Measurements from ENCODE around the gene ST6GALNAC1. TPM values are rescaled to one million over a fixed set of nuclear protein-coding genes. Genes with fewer than 3 reads are reported as not detected.

ST6GALNAC1 gene
- total RNA-seq, 1 donor from 2014 or later = 1.3 TPM

- no peak for TF ChIP-seq CTCF (IDR thresholded peaks at IDR 0.05; ENCODE audit: unreplicated experiment)
- H3K9me3 Mint-ChIP-seq = peaks cover 3% of the 10 kb centered on the region
- DNase-seq (ENCODE audit: low spot score in 2 of 2, unreplicated experiment in 2 of 2) = no peak
- H3K27ac Mint-ChIP-seq = no peak overlapping the region
- peaks cover 11% of the 10 kb centered on the region for H3K27me3 Mint-ChIP-seq (ENCODE audit: low read depth)
- peaks cover 3% of the 10 kb centered on the region for H3K4me1 Mint-ChIP-seq
- peaks cover 4% of the 10 kb centered on the region for H3K36me3 Mint-ChIP-seq
- H3K4me3 Mint-ChIP-seq = no peak overlapping the region
Observed at GRCh38 chr17:76593384-76593826, 50.2 kb downstream of the ST6GALNAC1 start.

GRCh38 chr17:76588182-76588581 is 55.4 kb downstream of the ST6GALNAC1 start:
- Mint-ChIP-seq H3K36me3 (peaks cover 4% of the 10 kb centered on the region), H3K27me3 (ENCODE audit: low read depth) (peaks cover 57% of the 10 kb centered on the region), H3K4me3 (no peak overlapping the region), H3K9me3 (peaks cover 3% of the 10 kb centered on the region), H3K27ac (no peak overlapping the region), H3K4me1 (peaks cover 12% of the 10 kb centered on the region)
- no peak for DNase-seq (ENCODE audit: low spot score in 2 of 2, unreplicated experiment in 2 of 2)
- TF ChIP-seq CTCF (IDR thresholded peaks at IDR 0.05; ENCODE audit: unreplicated experiment) = no peak

DNA sequence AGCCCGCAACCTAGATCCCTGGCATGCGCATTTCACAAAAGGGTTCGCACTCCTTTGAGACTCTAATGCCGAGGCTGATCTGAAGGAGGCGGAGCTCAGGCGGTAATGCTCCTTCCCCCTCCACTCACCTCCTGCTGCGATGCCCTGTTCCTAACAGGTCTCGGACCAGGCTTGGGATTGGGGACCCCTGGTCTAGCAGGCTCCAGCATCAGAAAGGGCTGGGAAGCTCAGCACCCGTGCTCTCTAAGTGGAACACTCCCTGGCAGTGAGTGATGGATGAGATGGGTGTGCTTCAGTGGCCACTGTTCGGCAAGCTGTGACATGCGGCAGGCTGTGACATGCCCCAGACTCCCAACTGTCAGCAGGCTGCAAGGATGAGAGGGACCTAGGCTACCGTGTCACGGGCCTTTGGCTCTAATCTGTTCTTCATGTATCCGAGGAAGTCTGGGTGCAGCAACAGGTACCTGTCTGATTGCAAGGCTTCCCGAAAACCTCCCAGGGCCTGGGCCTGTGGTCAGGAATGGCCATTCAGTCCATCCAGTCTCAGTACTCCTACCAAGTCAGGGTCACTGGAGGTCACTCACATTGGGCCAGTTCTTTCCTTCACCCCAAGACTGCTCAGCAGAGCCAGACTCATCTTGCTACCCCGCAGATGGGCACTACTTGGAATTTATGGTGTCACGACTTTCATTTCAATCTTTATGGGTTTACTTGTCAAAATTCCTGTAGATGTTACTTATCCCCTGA is 56.6 kb downstream of the ST6GALNAC1 start:
- no peak for TF ChIP-seq CTCF (IDR thresholded peaks at IDR 0.05; ENCODE audit: unreplicated experiment)
- Mint-ChIP-seq H3K9me3 (peaks cover 3% of the 10 kb centered on the region), H3K27me3 (ENCODE audit: low read depth) (peaks cover 67% of the 10 kb centered on the region), H3K27ac (peak overlapping the region; percentile 23), H3K4me3 (peak overlapping the region; percentile 26), H3K4me1 (peaks cover 12% of the 10 kb centered on the region), H3K36me3 (peaks cover 4% of the 10 kb centered on the region)
- no peak for DNase-seq (ENCODE audit: low spot score in 2 of 2, unreplicated experiment in 2 of 2)

- Mint-ChIP-seq H3K27me3 (ENCODE audit: low read depth) (peaks cover 70% of the 10 kb centered on the region), H3K36me3 (peaks cover 4% of the 10 kb centered on the region), H3K4me1 (peaks cover 12% of the 10 kb centered on the region), H3K9me3 (peaks cover 3% of the 10 kb centered on the region), H3K4me3 (peak within 1 kb of the TSS; percentile 66), H3K27ac (no peak within 1 kb of the TSS)
- no peak for TF ChIP-seq CTCF (IDR thresholded peaks at IDR 0.05; ENCODE audit: unreplicated experiment)
- DNase-seq (ENCODE audit: low spot score in 2 of 2, unreplicated experiment in 2 of 2) = peak; percentile 31 to 54
Observed at GRCh38 chr17:76585649-76586593, 57.6 kb downstream of the ST6GALNAC1 start, which contains the start of gene ST6GALNAC2. TSS of gene ST6GALNAC2 (minus strand) at chr17:76585860. CDS start at chr17:76585808, 52 bp downstream.

DNA sequence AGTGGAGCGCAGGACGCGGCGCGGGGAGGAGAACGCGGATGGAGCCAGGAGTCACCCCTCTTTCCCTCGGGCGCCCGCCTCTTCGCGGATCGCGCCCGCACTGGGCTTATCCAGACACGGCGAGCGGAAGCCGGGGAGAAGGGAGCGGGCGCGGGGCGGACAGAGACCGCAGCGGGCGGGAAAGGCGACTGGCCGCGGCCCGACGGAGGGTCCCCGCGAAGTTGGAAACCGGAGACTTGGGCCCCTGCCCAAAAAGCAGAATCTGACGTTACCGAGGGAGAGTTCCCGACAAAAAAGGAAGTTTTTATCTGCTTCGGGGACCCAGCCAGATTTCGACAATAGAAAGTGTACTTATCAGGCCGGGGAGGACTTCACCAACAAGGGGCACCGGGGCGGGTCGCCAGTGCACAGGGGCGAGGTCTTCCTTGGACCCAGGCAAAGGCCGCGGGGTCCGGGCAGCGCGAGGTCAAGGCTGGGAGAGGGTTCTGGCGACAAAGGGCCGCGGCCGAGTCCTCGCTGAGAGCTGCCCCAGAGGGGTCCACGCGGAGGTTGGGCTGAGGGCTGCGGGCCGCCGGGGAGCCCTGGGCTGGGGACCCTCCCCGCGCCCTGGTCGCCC is 58.4 kb downstream of the ST6GALNAC1 start:
- no peak overlapping the region for H3K27ac Mint-ChIP-seq
- H3K27me3 Mint-ChIP-seq (ENCODE audit: low read depth) = peaks cover 70% of the 10 kb centered on the region
- H3K36me3 Mint-ChIP-seq = peaks cover 4% of the 10 kb centered on the region
- peaks cover 12% of the 10 kb centered on the region for H3K4me1 Mint-ChIP-seq
- peak in 1 of 2 experiments; percentile 60 for DNase-seq (ENCODE audit: low spot score in 2 of 2, unreplicated experiment in 2 of 2)
- TF ChIP-seq CTCF (IDR thresholded peaks at IDR 0.05; ENCODE audit: unreplicated experiment) = no peak
- peaks cover 3% of the 10 kb centered on the region for H3K9me3 Mint-ChIP-seq
- H3K4me3 Mint-ChIP-seq = peak overlapping the region; percentile 66

All from mesothelial cell of epicardium (in vitro differentiated cells).